Activated B cell treated with CpG ODN at 0.5 μM for 24 hours (primary cell): ENCODE measurements around the gene ASB3. TPM values are rescaled to one million over a fixed set of nuclear protein-coding genes. Genes with fewer than 3 reads are reported as not detected.

ENCODE experiments used
- ATAC-seq: fragments of 200-7000 bp; cut with Tn5 transposase; one replicate; pipeline ENCODE4 v1.10.0; 2021; ENCODE audit warnings: low read depth, mild to moderate bottlenecking, moderate library complexity
- CTCF ChIA-PET: fragments of 350-600 bp; sonication (Branson Sonifier 250); formaldehyde crosslinking; loops from one replicate; lab custom pipeline; 2021; ENCODE audit warnings: antibody characterized with exemption; lab: Charles Lee
- POLR2A ChIA-PET: fragments of 350-600 bp; sonication (Branson Sonifier 250); formaldehyde crosslinking; loops from one replicate; lab custom pipeline; 2021; ENCODE audit warnings: antibody characterized with exemption; lab: Charles Lee
- DNase-seq: peaks from one replicate; pipeline ENCODE4 v3.0.0; 2022
- H3K27ac Mint-ChIP-seq: one replicate; pipeline ENCODE4 v1.8.0; 2020; ENCODE audit warnings: mixed read lengths
- H3K27me3 Mint-ChIP-seq: one replicate; pipeline ENCODE4 v1.8.0; 2021; ENCODE audit warnings: mixed read lengths
- H3K36me3 Mint-ChIP-seq: one replicate; pipeline ENCODE4 v1.8.0; 2021; ENCODE audit warnings: low read depth, mixed read lengths
- H3K4me1 Mint-ChIP-seq: one replicate; pipeline ENCODE4 v1.8.0; 2021; ENCODE audit warnings: mixed read lengths
- H3K4me3 Mint-ChIP-seq: one replicate; pipeline ENCODE4 v1.8.0; 2020; ENCODE audit warnings: mild to moderate bottlenecking, mixed read lengths
- H3K9me3 Mint-ChIP-seq: one replicate; pipeline ENCODE4 v1.8.0; 2020; ENCODE audit warnings: mixed read lengths
- CTCF ChIP-seq: fragments of 200-600 bp; IDR thresholded peaks from one replicate; pipeline ENCODE4 v1.8.0; 2022; ENCODE audit warnings: antibody characterized with exemption, mild to moderate bottlenecking
- intact Hi-C: fragments of 100-400 bp; cut with micrococcal nuclease; formaldehyde crosslinking; loops from one replicate; pipeline ENCODE4 v1.15.1; 2024
- total RNA-seq: library from RNA; stranded (reverse); gene quantifications from 2 replicates; pipeline ENCODE4 v1.2.3, GENCODE V29; 2022

The ASB3 gene
- total RNA-seq, 1 donor from 2014 or later = 22.8 TPM

DNA sequence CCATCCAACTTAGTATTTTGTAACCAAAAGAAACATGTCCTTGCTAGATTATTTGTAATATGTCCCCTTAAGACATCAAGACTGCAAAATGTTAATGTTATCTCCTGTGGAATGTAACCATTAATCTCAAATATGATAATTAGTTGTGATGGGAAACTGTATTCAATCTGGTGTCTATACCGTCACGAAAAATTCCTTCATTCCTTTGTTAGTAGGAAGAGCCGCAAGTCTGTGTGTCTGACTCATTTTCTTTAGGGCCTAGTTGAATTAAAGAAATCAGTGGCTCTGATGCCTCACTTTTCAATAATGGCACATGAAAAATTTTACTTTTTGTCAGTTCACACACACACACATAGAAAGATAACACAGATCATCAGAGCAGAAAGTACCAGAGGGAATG is 146.3 kb downstream of the ASB3 start:
- ChIA-PET CTCF (no interaction called here), POLR2A (no interaction called here)
- no peaks in the 10 kb centered on the region for H3K9me3 Mint-ChIP-seq
- intact Hi-C loops = no loop called here
- no peak for ATAC-seq
- H3K27ac Mint-ChIP-seq = no peak overlapping the region
- peaks cover 2% of the 10 kb centered on the region for H3K27me3 Mint-ChIP-seq
- H3K4me3 Mint-ChIP-seq = no peak overlapping the region
- no peak for DNase-seq
- no peaks in the 10 kb centered on the region for H3K36me3 Mint-ChIP-seq
- no peaks in the 10 kb centered on the region for H3K4me1 Mint-ChIP-seq
- no peak for TF ChIP-seq CTCF

DNA sequence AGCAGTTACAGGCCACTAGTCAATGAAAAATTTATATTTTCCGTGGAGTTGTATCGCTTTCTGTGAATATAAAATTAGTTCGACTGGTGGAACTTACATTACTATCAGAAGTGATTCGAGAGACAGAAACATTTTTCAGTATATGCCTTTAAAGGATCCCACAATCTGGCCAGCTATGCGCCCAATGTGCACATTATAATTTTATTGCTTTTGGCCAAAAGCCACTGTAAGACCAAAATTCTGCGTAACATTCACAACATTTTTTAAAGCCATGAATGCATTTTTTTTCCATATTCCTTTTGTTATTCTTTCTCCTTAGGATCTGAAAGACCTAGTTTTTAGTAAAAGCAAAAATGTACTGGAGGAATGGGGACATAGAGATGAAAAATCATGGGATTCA is 150.2 kb downstream of the ASB3 start:
- CTCF ChIA-PET = no interaction called here
- Mint-ChIP-seq H3K9me3 (no peaks in the 10 kb centered on the region), H3K4me1 (no peaks in the 10 kb centered on the region), H3K27me3 (peaks cover 2% of the 10 kb centered on the region), H3K4me3 (no peak overlapping the region), H3K36me3 (no peaks in the 10 kb centered on the region), H3K27ac (no peak overlapping the region)
- POLR2A ChIA-PET = no interaction called here
- intact Hi-C loops = no loop called here
- ATAC-seq (no peak), DNase-seq (no peak)
- no peak for TF ChIP-seq CTCF

DNA sequence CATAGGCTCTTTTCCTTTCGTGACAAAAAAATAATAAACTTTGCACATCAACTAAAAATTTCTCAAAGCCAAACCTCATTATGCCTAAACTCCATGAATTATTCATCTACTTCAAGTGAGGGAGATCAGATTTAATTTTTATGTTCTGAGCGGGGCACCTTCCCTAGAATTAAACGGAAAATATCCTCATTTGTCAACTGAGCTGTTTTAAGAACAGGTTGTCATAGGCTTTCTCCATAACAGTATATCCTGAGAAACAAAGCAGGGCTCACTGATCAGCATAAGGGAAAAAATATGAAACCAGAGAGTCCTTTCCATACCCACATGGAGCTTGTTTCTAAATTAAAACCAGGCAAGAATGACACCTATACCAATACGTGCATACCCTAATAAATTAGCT is 150.6 kb downstream of the ASB3 start:
- no peak for ATAC-seq
- POLR2A ChIA-PET = no interaction called here

GRCh38 chr2:53635694-53636093 is 151.1 kb downstream of the ASB3 start:
- no peak for DNase-seq
- Mint-ChIP-seq H3K27me3 (peaks cover 2% of the 10 kb centered on the region), H3K9me3 (no peaks in the 10 kb centered on the region), H3K36me3 (no peaks in the 10 kb centered on the region), H3K4me1 (no peaks in the 10 kb centered on the region), H3K4me3 (no peak overlapping the region), H3K27ac (no peak overlapping the region)
- ChIA-PET POLR2A (no interaction called here), CTCF (no interaction called here)
- intact Hi-C loops = no loop called here
- TF ChIP-seq CTCF = no peak
- ATAC-seq = no peak

More for the DNA sequence above, 150.6 kb downstream of the ASB3 start:
- CTCF ChIA-PET = no interaction called here
- peaks cover 2% of the 10 kb centered on the region for H3K27me3 Mint-ChIP-seq
- no peaks in the 10 kb centered on the region for H3K36me3 Mint-ChIP-seq
- H3K27ac Mint-ChIP-seq = no peak overlapping the region
- intact Hi-C loops = no loop called here
- TF ChIP-seq CTCF = no peak
- H3K4me3 Mint-ChIP-seq = no peak overlapping the region
- H3K4me1 Mint-ChIP-seq = no peaks in the 10 kb centered on the region
- DNase-seq = no peak
- H3K9me3 Mint-ChIP-seq = no peaks in the 10 kb centered on the region

- intact Hi-C loops = no loop called here
- Mint-ChIP-seq H3K4me1 (no peaks in the 10 kb centered on the region), H3K9me3 (no peaks in the 10 kb centered on the region), H3K27me3 (peaks cover 2% of the 10 kb centered on the region), H3K27ac (no peak overlapping the region), H3K36me3 (no peaks in the 10 kb centered on the region), H3K4me3 (no peak overlapping the region)
- no peak for DNase-seq
- ChIA-PET CTCF (no interaction called here), POLR2A (no interaction called here)
- ATAC-seq = no peak
- no peak for TF ChIP-seq CTCF
Measured at GRCh38 chr2:53633441-53633840, 153.3 kb downstream of the ASB3 start.
